DMS 273 (cell line): ENCODE measurements around the gene CABP1.
"Not testable (repeated sequence)": the region's sequence is repeated elsewhere in the genome, so short reads cannot be mapped to it uniquely, and the experiment has no call there.

ENCODE experiments used
- DNase-seq: peaks from one replicate; lab custom pipeline; 2025; ENCODE audit not compliant: unreplicated experiment; lab: John Stamatoyannopoulos, UW

The CABP1 gene

DNA sequence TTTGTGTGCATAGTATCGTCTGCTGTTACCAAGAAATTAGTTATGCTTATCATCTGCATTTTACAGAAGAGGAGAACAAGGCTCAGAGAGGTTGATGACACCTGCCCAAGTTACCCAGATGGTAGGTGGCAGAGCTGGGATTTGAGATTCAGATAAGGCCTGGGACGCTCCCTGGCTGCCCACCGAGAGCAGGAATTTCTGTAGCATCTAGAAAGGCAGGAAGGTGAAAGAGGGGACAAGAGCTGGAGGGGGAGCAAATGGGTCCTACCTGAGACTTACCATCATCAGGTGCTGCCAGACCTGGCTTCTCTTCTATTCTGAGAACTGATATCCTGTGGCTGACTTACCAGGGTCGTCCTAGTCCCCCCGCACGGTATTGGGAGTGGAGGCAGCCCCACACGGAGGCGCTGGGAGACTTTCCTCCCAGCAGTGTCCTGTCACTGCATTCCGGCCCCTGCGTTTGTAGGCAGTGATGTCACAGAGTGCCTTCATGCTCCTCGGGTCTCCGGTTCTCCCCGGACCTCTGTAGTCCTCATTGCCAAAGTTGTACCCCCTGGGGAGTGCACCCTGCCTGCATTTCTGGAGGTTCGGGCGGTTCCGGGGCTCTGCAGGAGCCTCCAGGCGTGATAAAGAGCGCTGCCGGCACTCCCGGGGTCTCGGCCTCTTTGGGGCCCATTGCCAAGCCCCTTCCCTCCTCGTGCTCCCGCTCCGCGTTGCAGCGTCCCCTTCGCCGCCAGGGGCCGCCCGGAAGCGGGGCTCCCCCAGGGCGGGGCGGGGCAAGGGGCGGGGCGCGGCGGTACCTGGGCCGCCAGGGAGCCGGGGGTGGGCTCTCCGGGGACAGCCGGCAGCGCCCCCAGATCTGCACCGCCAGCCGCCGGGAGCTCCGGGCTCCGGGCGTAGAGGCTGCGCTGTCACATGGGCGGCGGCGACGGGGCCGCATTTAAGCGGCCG, at the start of gene CABP1:
TSS of gene CABP1 (plus strand) at position 856 of the 951 bp plus-strand sequence. CDS start at position 916, 60 bp downstream.
- peak; percentile 73 for DNase-seq

- no peak for DNase-seq
Measured at GRCh38 chr12:120590741-120591407, 49.6 kb upstream of the CABP1 start.

GRCh38 chr12:120592121-120593049, 48.0 kb upstream of the CABP1 start:
- no peak for DNase-seq

GRCh38 chr12:120596901-120597300, 43.5 kb upstream of the CABP1 start:
- no peak for DNase-seq

DNA sequence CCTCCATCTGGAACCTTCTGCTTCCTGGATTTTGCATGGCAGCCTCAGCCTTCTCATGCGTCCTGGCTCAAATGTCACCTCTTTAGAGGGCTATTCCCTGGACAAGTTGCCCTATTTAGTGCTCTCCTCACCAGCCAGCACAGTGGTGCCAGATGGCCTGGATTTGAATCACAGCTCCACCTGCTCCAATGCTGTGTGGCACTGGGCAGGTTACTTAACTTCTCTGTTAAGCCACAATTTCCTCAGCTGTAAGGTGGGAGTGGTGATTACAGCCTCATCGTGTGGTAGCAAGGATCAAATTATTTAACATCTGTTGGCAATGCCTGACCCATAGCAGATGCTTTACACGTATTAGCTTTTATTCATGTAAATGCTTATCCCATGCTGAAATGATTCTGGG, 42.6 kb upstream of the CABP1 start:
- peak; percentile 22 for DNase-seq

DNA sequence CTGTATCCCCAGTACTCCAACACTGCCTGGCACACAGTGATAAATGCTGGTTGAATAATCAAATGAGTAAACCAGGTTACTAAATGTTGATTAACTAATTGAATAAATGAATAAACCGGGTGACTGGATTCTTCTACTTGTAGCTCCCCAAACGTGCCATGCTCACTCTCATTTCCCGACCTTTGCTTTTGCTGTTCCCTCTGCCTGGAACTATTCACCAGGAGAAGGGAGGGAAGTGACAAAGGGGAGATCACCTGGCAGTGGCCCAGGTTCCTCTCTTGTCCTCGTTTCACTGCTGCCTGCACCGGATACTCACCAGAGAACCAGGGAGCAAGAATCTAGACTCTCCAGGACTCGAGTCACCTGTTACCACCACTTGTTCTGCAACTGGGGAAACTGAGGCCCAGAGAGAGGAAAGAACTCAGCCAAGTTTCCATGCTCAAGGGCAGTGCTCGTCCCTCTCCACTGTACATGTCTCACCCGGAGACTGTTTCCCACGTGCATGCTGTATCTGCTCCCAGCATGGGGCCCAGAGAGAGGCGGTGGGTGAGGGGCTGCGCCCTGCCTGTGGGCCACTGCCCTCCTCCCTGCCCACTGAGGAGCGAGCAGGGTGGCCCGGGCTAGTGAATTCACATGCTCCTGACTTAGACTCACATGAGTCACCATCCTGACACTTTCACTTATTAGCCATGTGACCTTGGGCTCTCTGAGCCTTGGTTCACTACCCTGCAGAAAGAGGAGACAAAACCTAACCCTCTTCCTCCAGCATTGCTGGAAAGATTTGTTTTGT, 41.6 kb upstream of the CABP1 start:
- DNase-seq = no peak

DNA sequence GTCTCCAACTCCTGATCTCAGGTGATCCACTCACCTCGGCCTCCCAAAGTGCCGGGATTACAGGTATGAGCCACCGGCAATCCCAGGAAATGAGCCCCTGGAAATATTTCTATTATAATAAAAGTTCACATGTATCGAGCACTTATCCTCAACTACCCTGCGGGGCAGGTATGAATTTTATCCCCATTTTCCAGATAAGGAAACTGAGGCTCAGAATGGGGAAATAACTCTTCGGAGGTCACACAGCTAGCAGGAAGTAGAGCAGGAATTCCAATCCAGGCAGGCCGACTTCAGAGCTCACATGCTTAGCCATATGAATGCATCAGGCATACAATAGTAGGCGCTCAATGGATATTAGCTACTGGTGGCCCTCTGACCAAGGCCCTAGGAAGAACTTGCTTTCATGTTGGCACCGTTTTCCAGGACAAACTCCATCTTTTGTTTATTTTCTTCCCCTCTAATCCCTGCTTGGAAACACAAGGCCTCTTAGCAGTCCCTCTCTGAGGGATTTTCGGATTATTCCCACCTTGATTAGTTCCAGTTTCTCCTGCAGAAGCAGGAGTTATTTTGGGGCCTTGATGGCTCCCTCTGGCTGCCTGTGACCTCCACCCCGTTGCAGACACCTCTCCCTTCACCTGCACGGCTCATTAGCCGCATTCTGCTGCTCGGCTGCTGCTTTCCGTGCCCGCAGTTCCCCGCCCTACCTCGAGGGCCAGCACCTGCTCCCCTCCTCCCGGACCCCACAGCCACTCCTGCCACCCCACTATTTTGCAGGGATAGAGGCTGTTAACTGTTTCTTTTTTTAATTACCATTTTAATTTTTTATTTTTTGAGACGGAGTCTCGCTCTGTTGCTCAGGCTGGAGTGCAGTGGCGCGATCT, 40.5 kb upstream of the CABP1 start:
- no peak for DNase-seq

DNA sequence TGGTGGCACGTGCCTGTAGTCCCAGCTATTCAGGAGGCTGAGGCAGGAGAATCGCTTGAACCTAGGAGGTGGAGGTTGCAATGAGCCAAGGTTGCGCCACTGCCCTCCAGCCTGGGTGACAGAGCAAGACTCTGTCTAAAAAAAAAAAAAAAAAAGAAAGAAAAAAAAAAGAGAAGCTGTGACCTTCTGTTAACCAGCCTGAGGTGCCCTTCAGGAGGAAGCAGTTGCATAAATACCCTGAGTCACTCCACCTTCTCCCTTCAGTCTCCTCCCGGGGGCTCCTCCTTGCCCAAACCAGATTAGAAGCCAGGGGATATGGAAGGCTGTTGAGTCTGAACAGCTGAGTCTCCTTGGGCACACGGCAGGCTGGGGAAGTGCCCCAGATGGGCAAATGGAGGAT, 38.0 kb upstream of the CABP1 start:
- not testable (repeated sequence) for DNase-seq

- DNase-seq = no peak
Measured at GRCh38 chr12:120610560-120610959, 29.9 kb upstream of the CABP1 start.

GRCh38 chr12:120611534-120611933, 28.9 kb upstream of the CABP1 start:
- not testable (repeated sequence) for DNase-seq

DNA sequence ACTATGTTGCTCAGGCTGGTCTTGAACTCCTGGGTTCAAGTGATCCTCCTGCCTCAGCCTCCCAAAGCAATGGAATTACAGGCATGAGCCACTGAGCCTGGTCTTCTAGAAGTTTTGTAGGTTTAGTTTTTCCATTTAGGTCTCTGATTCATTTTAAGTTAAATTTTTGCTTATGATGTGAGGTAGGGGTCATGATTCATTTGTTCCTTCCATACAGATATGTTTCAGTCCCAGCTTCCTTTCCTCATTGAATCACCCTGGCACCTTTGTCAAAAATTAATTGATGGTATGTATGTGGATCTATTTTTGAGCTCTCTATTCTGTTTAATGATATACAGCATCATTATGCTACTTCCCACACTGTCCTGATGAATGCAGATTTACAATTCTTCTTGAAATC, 25.6 kb upstream of the CABP1 start:
- no peak for DNase-seq

- not testable (repeated sequence) for DNase-seq
Measured at GRCh38 chr12:120617193-120617592, 23.2 kb upstream of the CABP1 start.

- DNase-seq = not testable (repeated sequence)
Measured at GRCh38 chr12:120617767-120618166, 22.7 kb upstream of the CABP1 start.

DNA sequence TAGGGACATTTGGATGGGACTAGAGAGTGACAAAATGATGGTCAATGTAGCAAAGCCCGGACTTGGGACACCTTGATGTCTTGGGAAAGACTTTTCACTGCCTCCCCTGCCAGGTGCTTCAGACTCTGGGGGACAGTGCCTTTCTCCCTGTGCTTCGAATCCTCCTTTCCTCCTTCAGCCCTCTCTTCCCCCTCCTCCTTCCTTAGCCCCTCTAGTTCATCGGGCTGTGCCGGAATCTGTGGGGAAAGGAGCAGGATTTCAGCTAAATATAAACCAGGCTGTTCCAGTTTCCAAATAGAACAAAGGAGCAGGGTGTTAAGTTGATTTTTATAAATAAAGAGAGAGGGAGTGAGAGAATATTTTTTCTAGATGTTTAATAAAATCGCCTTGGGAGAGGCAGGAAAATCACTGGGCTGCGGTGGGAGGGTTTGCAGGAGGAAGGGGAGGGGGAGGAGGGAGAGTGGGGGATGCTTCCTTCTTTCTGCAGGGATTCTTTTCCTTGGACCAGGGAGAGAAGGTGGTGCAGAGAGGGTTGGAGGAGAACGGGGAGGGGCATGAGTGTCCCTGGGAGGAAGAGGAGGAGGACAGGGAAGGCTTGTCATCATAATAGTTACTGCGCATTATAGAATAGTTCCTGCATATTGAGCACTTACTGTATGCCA, 21.3 kb upstream of the CABP1 start:
- no peak for DNase-seq

- no peak for DNase-seq
Measured at GRCh38 chr12:120620624-120621023, 19.8 kb upstream of the CABP1 start.

- DNase-seq = peak; percentile 23
Measured at GRCh38 chr12:120625557-120626419, 14.6 kb upstream of the CABP1 start.

DNA sequence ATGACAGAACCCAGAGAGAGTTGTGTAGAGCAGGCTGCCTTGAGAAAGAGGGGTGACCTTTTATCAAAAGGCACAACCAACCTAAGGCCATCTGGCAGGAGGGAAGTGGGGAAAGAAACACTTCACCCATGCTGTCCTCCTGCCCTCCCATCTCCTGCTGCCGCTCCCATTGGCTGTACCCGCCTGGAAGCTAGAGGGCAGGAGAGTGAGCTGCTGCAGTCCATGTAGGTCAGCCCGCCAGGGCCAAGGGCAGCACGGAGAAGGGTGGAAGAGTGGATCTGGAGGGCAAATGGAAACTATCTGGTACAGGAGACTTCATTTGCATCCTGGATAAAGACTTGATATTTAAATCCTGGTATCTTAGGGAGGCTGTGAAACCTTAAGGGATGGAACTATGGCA, 11.5 kb upstream of the CABP1 start:
- DNase-seq = peak; percentile 68
